Activated gamma-delta T cell treated with Interleukin-2 at 50 U/mL for 16 hours (primary cell): ENCODE results near the gene ENKUR.

ENCODE experiments used
- DNase-seq: peaks from one replicate; pipeline ENCODE4 v3.0.0-alpha.2; 2020

The ENKUR gene

DNA sequence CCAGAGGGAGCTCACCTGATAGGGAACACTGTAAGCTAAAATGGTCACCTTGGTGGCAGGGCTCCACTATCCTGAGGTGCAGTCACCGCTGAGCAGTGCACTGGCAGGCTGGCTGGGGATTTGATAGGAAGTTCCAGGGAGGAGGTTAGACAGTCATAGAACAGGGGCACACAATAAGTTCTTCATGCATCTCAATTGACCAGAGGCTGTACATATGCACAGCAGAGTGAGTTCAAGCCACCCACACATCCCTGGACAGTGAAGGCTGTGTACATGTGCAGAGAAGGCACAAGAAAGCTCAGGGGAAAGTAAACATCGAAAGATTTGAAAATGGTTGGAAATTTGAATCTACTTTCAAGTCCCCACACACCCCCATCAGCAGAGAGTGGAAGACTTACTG, 77.4 kb downstream of the ENKUR start:
- DNase-seq, result no peak

DNA sequence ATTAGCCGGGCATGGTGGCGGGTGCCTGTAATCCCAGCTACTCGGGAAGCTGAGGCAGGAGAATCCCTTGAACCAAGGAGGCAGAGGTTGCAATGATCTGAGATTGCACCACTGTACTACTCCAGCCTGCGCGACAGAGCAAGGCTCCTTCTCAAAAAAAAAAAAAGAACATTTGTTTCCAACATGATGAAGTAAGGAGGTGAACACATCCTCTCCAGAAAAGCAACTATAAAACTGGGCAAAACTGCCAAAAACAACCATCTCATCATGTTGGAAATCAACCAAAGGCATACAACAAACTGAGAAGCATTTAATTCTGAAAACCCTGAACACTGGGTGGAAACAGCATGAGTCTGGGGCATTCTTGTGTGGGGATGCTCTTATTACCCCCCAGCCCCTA, 77.9 kb downstream of the ENKUR start:
- no peak for DNase-seq

DNA sequence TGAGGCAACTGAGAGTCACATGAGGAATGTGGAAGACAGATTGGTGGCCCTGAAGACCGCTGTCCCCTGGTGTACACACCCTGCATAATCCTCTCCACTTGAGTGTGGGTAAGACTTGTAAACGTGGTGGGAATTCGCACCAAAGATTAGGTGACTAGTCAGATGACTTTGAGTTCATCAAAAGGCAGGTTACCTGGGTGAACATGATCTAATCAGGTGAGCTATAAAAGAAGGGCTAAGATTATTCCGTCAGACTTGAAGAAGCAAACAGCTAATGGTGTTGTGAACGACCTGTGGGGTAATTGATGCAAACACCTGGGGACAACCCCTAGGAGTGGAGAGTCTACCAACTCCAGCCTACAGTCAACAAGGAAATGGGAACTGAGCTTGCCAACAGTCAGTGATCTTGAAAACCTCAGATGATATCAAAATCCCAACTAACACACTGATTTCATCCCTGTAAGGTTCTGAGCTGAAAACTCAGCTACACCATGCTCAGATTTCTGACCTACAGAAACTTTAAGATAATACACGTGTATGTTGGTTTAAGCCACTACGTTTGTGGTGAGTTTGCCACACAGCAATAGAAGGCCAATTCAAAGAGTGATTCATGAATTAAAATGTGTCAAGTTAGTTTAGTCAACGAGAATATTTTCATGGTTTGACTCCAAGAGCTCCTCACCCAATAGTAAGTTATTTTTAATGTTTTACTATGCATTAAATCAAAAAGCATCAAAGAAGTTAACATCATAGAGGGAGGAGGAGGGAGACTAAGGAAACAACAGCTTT, 80.3 kb downstream of the ENKUR start:
- no peak for DNase-seq
